Body of pancreas (tissue), 4 donors: ENCODE results near the gene BLVRA. TPM values are rescaled to one million over a fixed set of nuclear protein-coding genes. Genes with fewer than 3 reads are reported as not detected.

Experiments
- ATAC-seq: fragments of 150-250 bp; one replicate; pipeline ENCODE4 v1.9.1; 2016
- DNase-seq, 4 donors: peaks; one replicate each; pipeline ENCODE4 v3.0.0-alpha.2; 2019
- H3K27ac ChIP-seq, 4 donors: fragments of 200-600 bp; sonication (generic); 1 replicate in 3 of 4; 2 replicates in 1 of 4; pipeline versions ENCODE4 v1.5.1 to v1.6.1; 2016 to 2019; ENCODE audit warnings: mild to moderate bottlenecking in 1 of 4, mixed read lengths in 1 of 4, moderate library complexity in 1 of 4
- H3K27me3 ChIP-seq, 2 donors: fragments of 200-600 bp; sonication (generic); one replicate each; pipeline ENCODE4 v1.6.0; 2016; ENCODE audit warnings: mild to moderate bottlenecking in 1 of 2
- H3K36me3 ChIP-seq, 2 donors: fragments of 200-600 bp; sonication (generic); replicated peaks in 1 of 2; 2 replicates each; pipeline ENCODE4 v1.5.1; 2016; ENCODE audit warnings: low read depth in 2 of 2; ENCODE audit not compliant: insufficient read depth in 1 of 2
- H3K4me1 ChIP-seq: fragments of 200-600 bp; sonication (generic); one replicate; pipeline ENCODE4 v1.6.0; 2016
- H3K4me3 ChIP-seq, 2 donors: fragments of 200-600 bp; sonication (generic); 1 replicate in 1 of 2; 2 replicates in 1 of 2; pipeline ENCODE4 v1.5.1; 2016 to 2019
- H3K9me3 ChIP-seq, 3 donors: fragments of 200-600 bp; sonication (generic); 1 replicate in 2 of 3; 2 replicates in 1 of 3; pipeline ENCODE4 v1.5.1; 2016
- CTCF ChIP-seq, 7 experiments: fragments of 450-650 bp in 4 of 7; fragments of 200-600 bp in 3 of 7; sonication (generic) in 3 of 7; IDR thresholded peaks; one replicate each; pipeline ENCODE4 v1.5.1; 2016 to 2019; ENCODE audit warnings: antibody characterized with exemption in 7 of 7
- POLR2A ChIP-seq, 3 donors: fragments of 450-650 bp; IDR thresholded peaks; one replicate each; pipeline ENCODE4 v1.6.1; 2016; ENCODE audit warnings: antibody characterized with exemption in 3 of 3, mild to moderate bottlenecking in 2 of 3
- WGBS, 2 donors: methylation state at CpG; one replicate each; pipeline ENCODE4 v1.1.5; 2017; 5-methylcytosine and 5-hydroxymethylcytosine counted together
- intact Hi-C: fragments of 100-400 bp; cut with DNase I; formaldehyde crosslinking; loops from one replicate; pipeline ENCODE4 v1.15.1; 2023
- total RNA-seq, 2 donors: library from RNA; depleted of rRNA; stranded (reverse); fragments of >200 nt; gene quantifications; one replicate each; pipeline ENCODE4 v1.1.0, GENCODE V29; 2016

Gene BLVRA
- total RNA-seq, 2 donors from 2014 or later = 4.6 to 25.2 TPM

- Histone ChIP-seq H3K36me3 (no peaks in the 10 kb centered on the region), H3K27ac (no peak overlapping the region), H3K4me3 (no peak overlapping the region), H3K4me1 (peaks cover 15% of the 10 kb centered on the region), H3K27me3 (no peaks in the 10 kb centered on the region), H3K9me3 (no peaks in the 10 kb centered on the region)
- peak in 1 of 4 donors; percentile 11 for DNase-seq
- 34 to 35% methylated on average over 2 of the region's 2 CpGs for WGBS, 2 donors
- intact Hi-C loops = no loop called here
- ATAC-seq = no peak
- TF ChIP-seq CTCF (IDR thresholded peaks at IDR 0.05) (peak; percentile 18 to 83 (median 66)), POLR2A (IDR thresholded peaks at IDR 0.05) (no peak)
These were observed 37.2 kb upstream of the BLVRA start for GRCh38 chr7:43721193-43721806.

GRCh38 chr7:43723007-43723341 lies 35.5 kb upstream of the BLVRA start:
- intact Hi-C loops = no loop called here
- no peaks in the 10 kb centered on the region for H3K9me3 ChIP-seq
- TF ChIP-seq CTCF (IDR thresholded peaks at IDR 0.05) (no peak), POLR2A (IDR thresholded peaks at IDR 0.05) (no peak)
- DNase-seq = no peak
- H3K4me1 ChIP-seq = peaks cover 29% of the 10 kb centered on the region
- no peak overlapping the region for H3K27ac ChIP-seq
- no peaks in the 10 kb centered on the region for H3K27me3 ChIP-seq
- H3K4me3 ChIP-seq = no peak overlapping the region
- no peak for ATAC-seq
- no peaks in the 10 kb centered on the region for H3K36me3 ChIP-seq

GRCh38 chr7:43725251-43725650 lies 33.2 kb upstream of the BLVRA start:
- H3K4me3 ChIP-seq = no peak overlapping the region
- TF ChIP-seq POLR2A (IDR thresholded peaks at IDR 0.05) (no peak), CTCF (IDR thresholded peaks at IDR 0.05) (no peak)
- intact Hi-C loops = no loop called here
- H3K9me3 ChIP-seq = no peaks in the 10 kb centered on the region
- peaks cover 40% of the 10 kb centered on the region for H3K4me1 ChIP-seq
- WGBS, 2 donors = 93 to 97% methylated on average over 3 of the region's 3 CpGs
- H3K36me3 ChIP-seq = no peaks in the 10 kb centered on the region
- DNase-seq (no peak), ATAC-seq (no peak)
- H3K27ac ChIP-seq = no peak overlapping the region
- no peaks in the 10 kb centered on the region for H3K27me3 ChIP-seq

- DNase-seq = no peak
- no peak overlapping the region for H3K27ac ChIP-seq
- H3K36me3 ChIP-seq = no peaks in the 10 kb centered on the region
- H3K27me3 ChIP-seq = no peaks in the 10 kb centered on the region
- H3K4me1 ChIP-seq = peaks cover 42% of the 10 kb centered on the region
- TF ChIP-seq POLR2A (IDR thresholded peaks at IDR 0.05) (no peak), CTCF (IDR thresholded peaks at IDR 0.05) (no peak)
- H3K9me3 ChIP-seq = no peaks in the 10 kb centered on the region
- no peak overlapping the region for H3K4me3 ChIP-seq
- ATAC-seq = no peak
- 39 to 44% methylated on average over 4 of the region's 4 CpGs for WGBS, 2 donors
- intact Hi-C loops = no loop called here
These were observed 32.0 kb upstream of the BLVRA start for GRCh38 chr7:43726466-43726865.

- intact Hi-C loops = no loop called here
- no peak overlapping the region for H3K4me3 ChIP-seq
- no peaks in the 10 kb centered on the region for H3K27me3 ChIP-seq
- H3K4me1 ChIP-seq = peaks cover 42% of the 10 kb centered on the region
- H3K9me3 ChIP-seq = no peaks in the 10 kb centered on the region
- DNase-seq (no peak), ATAC-seq (no peak)
- TF ChIP-seq POLR2A (IDR thresholded peaks at IDR 0.05) = no peak
- no peak for TF ChIP-seq CTCF (IDR thresholded peaks at IDR 0.05)
- no peaks in the 10 kb centered on the region for H3K36me3 ChIP-seq
- WGBS, 2 donors = 85 to 87% methylated on average over 5 of the region's 5 CpGs
- no peak overlapping the region for H3K27ac ChIP-seq
These were observed 31.5 kb upstream of the BLVRA start for GRCh38 chr7:43727003-43727402.
